ENCODE data around the gene MCRIP2.
"Not testable (repeated sequence)": the region's sequence is repeated elsewhere in the genome, so short reads cannot be mapped to it uniquely, and the experiment has no call there.

The MCRIP2 gene

DNA sequence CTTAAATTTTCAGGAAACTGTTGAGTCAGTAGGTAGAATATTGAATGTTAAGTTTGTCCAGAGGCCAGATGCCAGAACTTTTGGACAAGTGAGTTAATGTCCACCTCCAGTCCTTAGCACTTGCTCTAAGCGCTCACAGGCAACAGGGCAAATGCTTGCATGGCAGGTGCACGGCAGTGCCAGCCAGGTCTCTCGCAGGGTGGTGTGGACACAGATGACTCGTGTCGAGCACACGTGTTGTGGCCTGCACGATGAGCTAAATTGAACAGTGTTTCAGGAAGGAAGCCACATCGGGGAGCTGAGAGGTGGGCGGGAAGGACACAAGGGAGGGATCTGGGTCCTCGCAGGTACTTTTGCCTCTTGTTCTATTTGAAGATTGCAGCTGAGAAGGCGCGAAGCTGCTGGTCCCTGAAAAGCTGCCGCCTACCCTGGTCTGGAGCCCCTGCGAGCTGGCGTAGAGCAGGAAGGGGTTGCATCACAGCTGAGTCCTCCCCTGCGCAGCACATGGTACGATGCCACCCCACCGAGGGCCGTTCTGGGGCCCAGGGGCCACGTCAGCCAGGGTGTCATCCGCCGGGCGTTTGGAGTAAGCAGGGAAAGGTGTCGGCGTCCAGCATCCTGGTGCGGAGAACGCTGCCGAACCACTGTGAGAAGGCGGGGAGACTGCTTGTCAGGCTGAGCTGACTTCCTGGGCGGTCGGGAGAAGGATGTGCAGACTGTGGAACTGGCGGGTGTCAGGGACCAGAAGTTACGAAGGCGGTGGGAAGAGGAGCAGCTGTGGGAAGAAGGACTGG is 45.5 kb upstream of the MCRIP2 start:
- Histone ChIP-seq H3K36me3 (peaks cover 12 to 61% (median 27%) of the 10 kb centered on the region in 11 experiments; a peak in 21 of 22 replicates), H3K9me3 (replicated peaks in 1 of 11) (peaks cover 0 to 9% (median 4%) of the 10 kb centered on the region in 11 experiments; a peak in 9 of 22 replicates), H4K20me1 (peaks cover 33 to 87% (median 67%) of the 10 kb centered on the region in 11 experiments; a peak in 21 of 22 replicates), H3K9ac (peak overlapping the region in 8 of 11 experiments; percentile 12 to 63 (median 38); a peak in 11 of 22 replicates), H3K27me3 (no peaks in the 10 kb centered on the region), H3K27ac (peak overlapping the region in 5 of 11 experiments; percentile 5 to 39 (median 18); a peak in 4 of 22 replicates), H3K4me3 (no peak overlapping the region), H3K4me2 (peak overlapping the region; percentile 23 to 100 (median 99)), H3K4me1 (peaks cover 54 to 69% (median 62%) of the 10 kb centered on the region in 10 experiments)
- no peak for TF ChIP-seq Cebpa-rat (IDR thresholded peaks at IDR 0.05)

DNA sequence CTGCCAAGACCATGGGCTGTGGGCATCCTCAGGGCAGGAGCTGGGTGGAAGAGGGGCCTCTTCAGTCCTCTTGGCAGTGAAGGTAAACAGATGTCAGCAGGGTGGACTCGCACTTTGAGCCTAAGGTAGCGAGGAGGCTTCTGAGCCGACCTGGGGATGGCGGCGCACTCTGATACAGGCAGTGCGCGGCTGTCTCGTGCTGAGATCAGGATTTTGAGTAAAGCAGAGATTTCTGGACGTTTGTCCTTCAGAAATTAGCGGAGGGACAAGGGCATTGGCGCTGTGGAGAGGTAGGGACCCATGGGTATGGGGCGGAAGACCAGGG is 44.9 kb upstream of the MCRIP2 start:
- H3K27ac ChIP-seq = peak overlapping the region in 3 of 11 experiments; percentile 5 to 39 (median 37); a peak in 3 of 22 replicates
- no peaks in the 10 kb centered on the region for H3K27me3 ChIP-seq
- peak overlapping the region in 5 of 11 experiments; percentile 12 to 54 (median 34); a peak in 3 of 22 replicates for H3K9ac ChIP-seq
- H3K4me3 ChIP-seq = no peak overlapping the region
- peaks cover 13 to 65% (median 27%) of the 10 kb centered on the region in 11 experiments; a peak in 21 of 22 replicates for H3K36me3 ChIP-seq
- TF ChIP-seq Cebpa-rat (IDR thresholded peaks at IDR 0.05) = no peak
- peaks cover 48 to 66% (median 56%) of the 10 kb centered on the region in 10 experiments for H3K4me1 ChIP-seq
- H3K9me3 ChIP-seq (replicated peaks in 1 of 11) = peaks cover 0 to 9% (median 4%) of the 10 kb centered on the region in 11 experiments; a peak in 9 of 22 replicates
- H3K4me2 ChIP-seq = peak overlapping the region; percentile 23 to 100 (median 99); a peak in 19 of 22 replicates
- peaks cover 37 to 87% (median 69%) of the 10 kb centered on the region in 11 experiments; a peak in 21 of 22 replicates for H4K20me1 ChIP-seq

DNA sequence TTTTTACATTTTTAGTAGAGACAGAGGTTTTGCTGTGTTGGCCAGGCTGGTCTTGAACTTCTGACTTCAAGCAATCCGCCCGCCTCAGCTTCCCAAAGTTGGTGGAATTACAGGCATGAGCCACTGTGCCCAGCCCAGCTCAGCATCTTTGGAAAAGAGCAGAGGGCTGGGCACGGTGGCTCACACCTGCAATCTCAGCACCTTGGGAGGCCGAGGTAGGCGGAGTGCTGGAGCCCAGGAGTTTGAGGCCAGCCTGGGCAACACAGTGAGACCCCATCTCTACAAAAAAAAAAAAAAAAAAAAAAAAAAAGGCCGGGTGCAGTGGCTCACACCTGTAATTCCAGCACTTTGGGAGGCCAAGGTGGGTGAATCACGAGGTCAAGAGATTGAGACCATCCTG is 44.0 kb upstream of the MCRIP2 start:
- Histone ChIP-seq H4K20me1 (peaks cover 41 to 85% (median 72%) of the 10 kb centered on the region in 11 experiments; a peak in 21 of 22 replicates), H3K4me1 (peaks cover 39 to 56% (median 47%) of the 10 kb centered on the region in 10 experiments), H3K36me3 (peaks cover 13 to 65% (median 27%) of the 10 kb centered on the region in 11 experiments; a peak in 21 of 22 replicates)
- H3K4me3 ChIP-seq; H3K27me3 ChIP-seq; H3K9ac ChIP-seq; H3K27ac ChIP-seq; H3K4me2 ChIP-seq; H3K9me3 ChIP-seq (replicated peaks in 1 of 11): not testable (repeated sequence)

DNA sequence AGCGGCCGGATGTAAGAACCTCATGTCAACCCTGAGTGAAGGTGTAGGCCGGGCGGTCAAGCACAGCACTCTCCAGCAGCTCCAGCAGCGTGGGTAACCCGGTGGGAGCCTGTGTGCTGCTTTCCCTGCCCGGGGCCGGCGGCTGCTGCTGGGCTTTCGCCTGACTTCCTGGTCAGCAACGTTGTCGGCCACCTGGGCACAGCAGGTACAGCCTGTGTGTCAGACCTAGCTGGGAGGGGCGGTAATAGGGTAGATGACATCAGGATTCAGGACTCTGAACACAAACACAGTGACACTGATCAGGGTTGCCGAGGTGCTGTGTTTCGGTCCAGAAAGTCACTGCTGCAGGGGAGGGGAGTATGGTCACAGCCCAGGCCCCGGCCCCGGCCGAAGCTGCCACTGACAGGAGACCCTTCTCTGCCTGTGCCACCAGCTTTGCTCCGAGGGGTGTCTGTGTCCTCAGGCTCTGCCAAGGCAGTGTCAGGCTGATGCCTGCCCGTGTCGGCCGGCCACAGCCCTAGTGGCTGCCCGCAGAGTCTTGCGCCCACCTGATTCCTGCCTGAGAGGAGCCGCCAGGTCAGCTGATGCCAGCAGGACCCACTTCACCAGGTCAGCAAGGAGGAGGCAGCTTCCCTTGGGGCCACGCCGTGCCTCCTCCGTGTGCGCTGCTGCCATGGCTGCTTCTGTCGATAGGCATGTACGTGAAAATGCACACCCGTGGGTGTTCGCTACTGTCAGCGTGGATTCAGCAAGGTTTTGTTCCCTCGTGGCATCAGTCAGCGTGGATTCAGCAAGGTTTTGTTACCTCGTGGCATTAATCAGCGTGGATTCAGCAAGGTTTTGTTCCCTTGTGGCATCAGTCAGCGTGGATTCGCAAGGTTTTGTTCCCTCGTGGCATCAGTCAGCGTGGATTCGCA is 42.5 kb upstream of the MCRIP2 start:
- no peak overlapping the region for H3K4me2 ChIP-seq
- peaks cover 26 to 81% (median 69%) of the 10 kb centered on the region in 11 experiments; a peak in 21 of 22 replicates for H4K20me1 ChIP-seq
- H3K4me3 ChIP-seq = no peak overlapping the region
- TF ChIP-seq Cebpa-rat (IDR thresholded peaks at IDR 0.05) = no peak
- no peak overlapping the region for H3K27ac ChIP-seq
- no peak overlapping the region for H3K9ac ChIP-seq
- peaks cover 25 to 42% (median 32%) of the 10 kb centered on the region in 10 experiments for H3K4me1 ChIP-seq
- peaks cover 13 to 64% (median 26%) of the 10 kb centered on the region in 11 experiments; a peak in 21 of 22 replicates for H3K36me3 ChIP-seq
- peaks cover 0 to 15% (median 5%) of the 10 kb centered on the region in 11 experiments; a peak in 14 of 22 replicates for H3K9me3 ChIP-seq (replicated peaks in 1 of 11)
- no peaks in the 10 kb centered on the region for H3K27me3 ChIP-seq

DNA sequence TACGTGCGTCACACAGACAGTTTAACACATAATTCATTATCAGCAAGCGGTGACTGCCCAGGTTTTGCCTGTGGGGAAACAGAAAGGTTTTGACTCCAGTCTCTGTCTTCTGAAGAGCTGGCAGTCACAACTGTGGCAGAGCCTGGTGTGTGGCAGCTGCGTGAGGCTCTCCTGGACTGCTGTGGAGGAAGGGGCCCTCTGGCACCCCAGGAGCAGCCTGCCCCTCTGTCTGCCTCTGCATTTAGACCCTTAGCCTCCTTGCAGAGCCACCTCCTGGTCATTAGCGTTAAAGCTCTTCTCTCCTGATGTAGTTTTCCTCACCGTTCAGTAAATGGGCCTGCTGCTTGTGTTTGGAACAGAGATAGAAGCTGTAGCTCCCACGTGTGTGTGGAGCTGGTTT is 40.8 kb upstream of the MCRIP2 start:
- peaks cover 8 to 25% (median 15%) of the 10 kb centered on the region in 10 experiments for H3K4me1 ChIP-seq
- TF ChIP-seq Cebpa-rat (IDR thresholded peaks at IDR 0.05) = no peak
- no peak overlapping the region for H3K27ac ChIP-seq
- H3K9ac ChIP-seq = 0 out of 22 replicates have a peak overlapping the region, but pooled peaks of 1 of the 11 experiments have one; percentile 31
- peaks cover 11 to 32% (median 22%) of the 10 kb centered on the region in 11 experiments for H3K9me3 ChIP-seq (replicated peaks in 1 of 11)
- peaks cover 19 to 71% (median 40%) of the 10 kb centered on the region in 11 experiments; a peak in 21 of 22 replicates for H3K36me3 ChIP-seq
- H3K27me3 ChIP-seq = no peaks in the 10 kb centered on the region
- H3K4me2 ChIP-seq = no peak overlapping the region; a peak in 1 of 22 replicates
- peaks cover 12 to 72% (median 58%) of the 10 kb centered on the region in 11 experiments; a peak in 20 of 22 replicates for H4K20me1 ChIP-seq
- H3K4me3 ChIP-seq = no peak overlapping the region

DNA sequence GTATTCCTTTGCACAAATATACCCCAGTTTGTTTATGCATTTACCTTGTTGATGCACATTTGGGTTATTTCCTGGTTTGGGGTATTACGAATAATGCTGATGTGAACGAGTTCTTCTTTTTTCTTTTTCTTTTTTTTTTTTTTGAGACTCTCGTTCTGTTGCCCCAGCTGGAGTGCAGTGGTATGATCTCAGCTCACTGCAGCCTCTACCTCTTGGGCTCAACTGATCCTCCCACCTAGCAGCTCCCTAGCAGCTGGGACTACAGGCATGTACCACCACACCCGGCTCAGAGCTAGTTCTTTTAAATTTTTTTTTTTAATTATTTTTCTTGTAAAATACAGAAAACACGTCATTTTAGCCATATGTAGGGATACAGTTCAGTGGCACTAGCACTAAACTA is 37.7 kb upstream of the MCRIP2 start:
- H3K4me3 ChIP-seq = no peak overlapping the region
- no peak overlapping the region for H3K9ac ChIP-seq
- H3K9me3 ChIP-seq (replicated peaks in 1 of 11) = peaks cover 11 to 48% (median 42%) of the 10 kb centered on the region in 11 experiments
- H3K36me3 ChIP-seq = peaks cover 11 to 61% (median 39%) of the 10 kb centered on the region in 11 experiments; a peak in 21 of 22 replicates
- H3K27ac ChIP-seq = no peak overlapping the region
- TF ChIP-seq Cebpa-rat (IDR thresholded peaks at IDR 0.05) = no peak
- peaks cover 11 to 79% (median 52%) of the 10 kb centered on the region in 11 experiments; a peak in 21 of 22 replicates for H4K20me1 ChIP-seq
- no peak overlapping the region for H3K4me2 ChIP-seq
- peaks cover 0 to 20% (median 11%) of the 10 kb centered on the region in 10 experiments; a peak in 16 of 20 replicates for H3K4me1 ChIP-seq
- H3K27me3 ChIP-seq = no peaks in the 10 kb centered on the region

DNA sequence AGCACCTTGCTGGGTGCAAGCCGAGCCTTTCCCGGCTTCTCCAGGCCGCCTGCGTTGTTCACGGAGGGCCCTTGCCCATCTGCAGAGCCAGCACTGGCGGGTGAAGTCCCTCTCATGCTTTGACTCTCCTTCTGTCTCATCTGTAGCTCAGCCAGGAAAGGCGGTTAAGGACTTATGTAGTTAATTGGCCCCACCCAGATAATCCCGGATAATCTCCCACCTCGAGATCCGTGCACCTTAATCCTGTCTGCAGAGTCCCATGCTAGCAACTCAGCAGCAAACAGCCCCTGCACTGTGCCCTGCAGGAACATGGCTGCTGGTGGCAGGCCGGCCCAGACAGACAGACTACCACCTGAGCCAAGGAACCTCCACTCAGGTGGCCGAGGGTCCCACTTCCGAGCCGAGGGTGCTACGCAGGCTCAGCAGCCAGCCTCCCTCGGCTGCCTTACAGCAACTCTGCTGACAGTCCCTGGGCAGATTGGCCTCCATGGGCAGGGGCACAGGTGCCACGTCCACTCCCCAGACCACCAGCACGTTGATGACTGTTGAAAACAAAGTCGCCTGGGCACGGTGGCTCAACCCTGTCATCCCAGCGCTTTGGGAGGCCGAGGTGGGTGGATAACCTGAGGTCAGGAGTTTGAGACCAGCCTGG is 34.8 kb upstream of the MCRIP2 start:
- 0 out of 20 replicates have a peak overlapping the region, but pooled peaks of 1 of the 10 experiments have one; percentile 7 for H3K4me3 ChIP-seq
- peaks cover 6 to 47% (median 29%) of the 10 kb centered on the region in 11 experiments; a peak in 21 of 22 replicates for H3K36me3 ChIP-seq
- peaks cover 13 to 53% (median 42%) of the 10 kb centered on the region in 11 experiments for H3K9me3 ChIP-seq (replicated peaks in 1 of 11)
- peaks cover 22 to 78% (median 55%) of the 10 kb centered on the region in 11 experiments; a peak in 20 of 22 replicates for H4K20me1 ChIP-seq
- no peak overlapping the region for H3K4me2 ChIP-seq
- H3K4me1 ChIP-seq = peaks cover 0 to 34% (median 25%) of the 10 kb centered on the region in 10 experiments; a peak in 16 of 20 replicates
- H3K9ac ChIP-seq = no peak overlapping the region
- no peaks in the 10 kb centered on the region for H3K27me3 ChIP-seq
- H3K27ac ChIP-seq = no peak overlapping the region
- no peak for TF ChIP-seq Cebpa-rat (IDR thresholded peaks at IDR 0.05)

DNA sequence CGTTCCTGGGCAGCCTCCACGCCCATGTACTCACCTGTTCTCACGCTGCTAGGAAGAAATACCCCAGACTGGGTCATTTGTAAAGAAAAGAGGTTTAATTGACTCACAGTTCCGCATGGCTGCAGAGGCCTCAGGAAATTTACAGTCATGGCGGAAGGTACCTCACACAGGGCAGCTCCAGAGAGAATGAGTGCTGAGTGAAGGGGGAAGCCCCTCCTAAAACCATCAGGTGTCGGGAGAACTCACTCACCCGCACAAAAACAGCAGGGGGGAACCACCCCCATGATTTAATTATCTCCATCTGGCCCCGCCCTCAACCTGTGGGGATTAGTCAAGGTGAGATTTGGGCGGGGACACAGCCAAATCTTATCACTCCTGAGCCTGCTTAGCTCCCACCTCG is 33.6 kb upstream of the MCRIP2 start:
- Histone ChIP-seq H3K4me1 (peaks cover 0 to 34% (median 25%) of the 10 kb centered on the region in 10 experiments; a peak in 16 of 20 replicates), H3K27ac (no peak overlapping the region), H3K27me3 (no peaks in the 10 kb centered on the region), H3K4me3 (no peak overlapping the region), H3K4me2 (0 out of 22 replicates have a peak overlapping the region, but pooled peaks of 1 of the 11 experiments have one; percentile 43), H3K36me3 (peaks cover 6 to 47% (median 30%) of the 10 kb centered on the region in 11 experiments; a peak in 21 of 22 replicates), H3K9me3 (replicated peaks in 1 of 11) (peaks cover 13 to 55% (median 43%) of the 10 kb centered on the region in 11 experiments), H3K9ac (no peak overlapping the region), H4K20me1 (peaks cover 22 to 66% (median 45%) of the 10 kb centered on the region in 11 experiments; a peak in 20 of 22 replicates)
- TF ChIP-seq Cebpa-rat (IDR thresholded peaks at IDR 0.05) = no peak
